D721Med (cell line): Measurements from ENCODE around the gene ZNF23.

Experiments
- DNase-seq: peaks from one replicate; pipeline ENCODE4 v3.0.0; 2011; ENCODE audit warnings: low spot score; ENCODE audit not compliant: insufficient read length
- FAIRE-seq: peaks from 2 replicates; lab custom pipeline; 2011; peaks lifted over from hg19 to GRCh38; lab: Jason Lieb, UNC
- TF ChIP-seq, protein P1 (sequence below): IDR thresholded peaks from 2 replicates; pipeline ENCODE4 v1.5.1; 2012; ENCODE audit warnings: mild to moderate bottlenecking, control low read depth; ENCODE audit not compliant: insufficient read depth; ENCODE audit errors: missing control alignments

ZNF23 gene

GRCh38 chr16:71472051-71472450 is 10.0 kb upstream of the ZNF23 start:
- TF ChIP-seq, protein P1, sequence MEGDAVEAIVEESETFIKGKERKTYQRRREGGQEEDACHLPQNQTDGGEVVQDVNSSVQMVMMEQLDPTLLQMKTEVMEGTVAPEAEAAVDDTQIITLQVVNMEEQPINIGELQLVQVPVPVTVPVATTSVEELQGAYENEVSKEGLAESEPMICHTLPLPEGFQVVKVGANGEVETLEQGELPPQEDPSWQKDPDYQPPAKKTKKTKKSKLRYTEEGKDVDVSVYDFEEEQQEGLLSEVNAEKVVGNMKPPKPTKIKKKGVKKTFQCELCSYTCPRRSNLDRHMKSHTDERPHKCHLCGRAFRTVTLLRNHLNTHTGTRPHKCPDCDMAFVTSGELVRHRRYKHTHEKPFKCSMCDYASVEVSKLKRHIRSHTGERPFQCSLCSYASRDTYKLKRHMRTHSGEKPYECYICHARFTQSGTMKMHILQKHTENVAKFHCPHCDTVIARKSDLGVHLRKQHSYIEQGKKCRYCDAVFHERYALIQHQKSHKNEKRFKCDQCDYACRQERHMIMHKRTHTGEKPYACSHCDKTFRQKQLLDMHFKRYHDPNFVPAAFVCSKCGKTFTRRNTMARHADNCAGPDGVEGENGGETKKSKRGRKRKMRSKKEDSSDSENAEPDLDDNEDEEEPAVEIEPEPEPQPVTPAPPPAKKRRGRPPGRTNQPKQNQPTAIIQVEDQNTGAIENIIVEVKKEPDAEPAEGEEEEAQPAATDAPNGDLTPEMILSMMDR = no peak
- DNase-seq = no peak

GRCh38 chr16:71467810-71468209 is 5.8 kb upstream of the ZNF23 start:
- FAIRE-seq (no peak), DNase-seq (no peak)
- TF ChIP-seq, protein P1 = no peak

More at GRCh38 chr16:71472051-71472450, 10.0 kb upstream of the ZNF23 start:
- no peak for FAIRE-seq

DNA sequence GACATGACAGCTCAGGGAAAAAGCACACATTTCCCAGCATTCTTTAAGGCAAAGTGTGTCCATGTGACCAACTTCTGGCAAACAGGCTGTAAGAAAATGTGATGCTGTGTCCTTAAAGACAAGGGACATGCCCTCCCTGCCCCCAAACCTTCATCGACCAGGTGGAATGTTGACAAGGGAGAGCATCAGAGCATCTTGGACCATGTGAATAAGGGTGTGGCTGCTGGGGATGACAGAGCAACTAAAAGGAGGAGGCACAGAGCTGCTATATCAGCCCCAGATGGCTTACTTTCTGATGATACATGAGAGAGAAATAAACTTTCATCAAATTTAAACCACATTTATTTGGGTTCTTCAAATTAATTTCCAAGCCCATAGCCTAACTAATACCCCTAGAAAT is 2.2 kb upstream of the ZNF23 start:
- no peak for DNase-seq
- TF ChIP-seq, protein P1 = no peak
- no peak for FAIRE-seq

GRCh38 chr16:71460941-71461340 is 1.1 kb downstream of the ZNF23 start:
- no peak for FAIRE-seq
- TF ChIP-seq, protein P1 = no peak
- no peak for DNase-seq

GRCh38 chr16:71460236-71460635 is 1.8 kb downstream of the ZNF23 start:
- no peak for DNase-seq
- no peak for FAIRE-seq
- TF ChIP-seq, protein P1 = no peak

DNA sequence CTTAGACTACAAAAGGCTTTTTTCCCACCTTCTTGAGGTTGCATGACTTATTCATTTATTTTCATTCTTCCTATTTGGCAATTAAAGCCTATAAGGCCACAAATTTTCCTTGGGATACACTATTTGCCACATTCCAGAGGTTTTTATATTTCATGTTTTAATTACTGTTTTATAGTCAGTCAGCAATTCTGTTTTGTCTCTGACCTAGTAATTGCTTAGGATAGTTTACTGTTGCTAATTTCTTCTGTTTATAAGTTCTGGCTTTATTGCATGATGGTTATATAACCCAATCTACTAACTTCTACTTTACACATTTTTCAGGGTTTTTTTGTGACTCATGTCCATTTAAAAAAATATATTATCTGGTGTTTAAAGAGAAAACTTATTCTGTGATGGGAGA is 2.5 kb downstream of the ZNF23 start:
- TF ChIP-seq, protein P1 = no peak
- FAIRE-seq (no peak), DNase-seq (no peak)

GRCh38 chr16:71456801-71457200 is 5.2 kb downstream of the ZNF23 start:
- TF ChIP-seq, protein P1 = no peak
- DNase-seq (no peak), FAIRE-seq (no peak)
